HT1080 (cell line): ENCODE measurements around the gene HELZ. TPM values are rescaled to one million over a fixed set of nuclear protein-coding genes. Genes with fewer than 3 reads are reported as not detected.
"Not testable (repeated sequence)": the region's sequence is repeated elsewhere in the genome, so short reads cannot be mapped to it uniquely, and the experiment has no call there.

Experiments used
- DNase-seq: peaks from one replicate; pipeline ENCODE4 v3.0.0-alpha.2; 2015; ENCODE audit warnings: low read depth
- total RNA-seq: library from RNA; depleted of rRNA; stranded (reverse); fragments of >200 nt; shearing (Covaris generic); gene quantifications from 2 replicates; pipeline ENCODE4 v1.2.3, GENCODE V29; 2014

Gene HELZ
- total RNA-seq, 1 experiment from 2014 or later, result 15.1 TPM

DNA sequence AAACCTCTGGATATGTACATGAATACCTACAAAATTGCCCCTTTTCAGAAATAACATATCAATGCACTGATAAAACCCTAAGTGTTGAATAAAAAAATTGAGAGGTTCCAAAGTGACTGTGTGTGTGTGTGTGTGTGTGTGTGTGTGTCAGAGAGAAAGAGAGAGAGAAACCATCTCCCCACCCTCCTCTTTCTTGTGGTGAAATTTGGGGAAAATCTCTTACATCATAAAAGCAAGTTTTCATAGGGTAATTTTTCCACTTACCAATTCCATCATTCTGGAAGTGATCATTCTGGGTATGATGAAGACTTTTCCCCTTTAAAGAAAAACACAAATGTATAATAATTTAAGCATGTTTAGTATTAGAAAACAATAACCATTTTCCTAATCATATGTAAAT, 121.3 kb downstream of the HELZ start:
- no peak for DNase-seq

- DNase-seq, result no peak
Measured at GRCh38 chr17:67121316-67121891, 123.6 kb downstream of the HELZ start.

DNA sequence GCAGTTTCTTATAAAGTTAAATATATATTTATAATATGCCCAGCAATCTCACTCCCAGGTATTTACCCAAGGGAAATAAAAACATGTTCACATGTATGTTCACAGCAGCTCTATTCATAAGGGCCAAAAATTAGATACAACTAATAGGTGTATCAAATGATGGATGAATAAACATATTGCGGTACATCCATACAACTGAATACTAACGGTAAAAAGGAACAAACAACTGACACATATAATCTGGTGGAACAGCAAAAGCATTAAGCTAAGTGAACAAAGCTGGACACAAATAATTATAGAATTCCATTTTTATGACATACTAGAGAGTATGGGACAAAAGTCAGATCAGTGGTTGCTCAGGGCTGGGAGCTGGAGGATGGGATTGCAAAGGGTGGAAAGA, 125.9 kb downstream of the HELZ start:
- no peak for DNase-seq

DNA sequence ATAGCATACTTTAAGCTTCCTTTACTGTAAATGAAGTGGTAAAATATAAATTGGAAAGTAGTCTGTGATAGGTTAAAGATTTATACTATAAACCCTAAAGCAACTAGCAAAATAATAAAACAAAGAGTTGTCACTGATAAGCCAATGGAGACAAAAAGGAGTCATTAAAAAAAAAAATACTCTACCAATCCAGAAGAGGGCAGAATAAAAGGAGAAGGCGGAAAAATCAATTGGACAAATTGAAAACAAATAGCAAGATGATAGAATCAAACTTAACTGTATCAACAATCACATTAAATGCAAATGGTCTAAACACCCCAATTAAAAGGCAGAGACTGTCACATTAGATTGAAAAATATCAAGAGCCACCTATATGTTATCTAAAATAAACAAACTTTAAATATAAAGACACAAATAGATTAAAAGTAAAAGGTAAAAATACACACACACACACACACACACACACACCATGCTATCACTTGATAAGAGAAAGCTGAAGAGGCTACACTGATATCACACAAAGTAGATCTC, 128.9 kb downstream of the HELZ start:
- no peak for DNase-seq

DNA sequence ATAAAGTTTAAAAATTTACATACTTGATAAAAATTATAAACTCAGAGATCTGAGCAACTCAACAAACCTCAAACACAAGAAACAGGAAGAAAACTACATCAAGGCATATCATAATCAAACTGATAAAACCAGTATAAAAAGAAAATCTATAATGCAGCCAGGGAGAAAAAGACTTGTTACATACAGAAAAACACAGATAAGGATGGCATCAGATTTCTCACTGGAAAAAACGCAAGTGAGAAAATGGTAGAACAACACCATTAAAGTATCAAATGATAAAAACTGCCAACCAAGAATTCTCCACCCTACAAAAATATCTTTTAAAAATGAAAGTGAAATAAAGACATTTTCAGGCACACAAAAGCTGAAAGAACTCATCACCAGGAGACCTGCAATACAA, 129.6 kb downstream of the HELZ start:
- no peak for DNase-seq

DNA sequence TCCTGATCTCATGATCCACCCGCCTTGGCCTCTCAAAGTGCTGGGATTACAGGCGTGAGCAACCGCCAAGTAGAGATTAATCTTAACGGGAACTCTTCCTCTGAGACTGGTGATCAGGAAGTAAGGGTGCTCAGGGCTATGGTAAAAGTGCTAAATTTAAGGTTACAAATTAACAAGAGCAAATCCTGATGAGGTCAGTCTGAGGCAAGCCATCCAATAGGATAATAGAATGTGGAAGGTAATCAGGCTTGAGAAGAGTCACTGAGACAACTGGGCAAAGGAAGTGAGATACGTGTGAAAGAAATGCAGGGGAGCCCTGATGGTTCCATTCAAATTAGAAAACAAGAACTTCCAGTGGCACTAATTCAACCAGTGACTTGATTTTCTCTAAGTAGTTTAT, 131.5 kb downstream of the HELZ start:
- DNase-seq, result no peak

DNA sequence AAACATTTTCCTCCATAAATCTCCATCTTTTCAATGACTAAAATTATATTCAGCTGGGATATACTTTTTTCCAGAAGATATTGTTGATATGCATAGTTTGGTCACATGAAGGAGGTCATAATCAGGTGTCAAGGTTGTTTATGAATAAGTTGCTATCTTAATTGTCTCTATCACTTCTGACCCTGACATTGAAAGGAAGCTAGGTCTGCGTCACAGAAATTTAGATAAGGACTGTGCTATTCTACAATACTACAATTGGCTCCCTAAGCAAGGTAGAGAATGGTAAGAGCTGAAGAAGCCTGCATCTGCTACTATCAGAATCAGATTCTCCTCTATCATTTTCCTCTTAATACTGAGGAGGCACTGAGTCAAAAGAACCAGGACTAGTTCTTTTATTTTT, 133.2 kb downstream of the HELZ start:
- DNase-seq, result no peak

DNA sequence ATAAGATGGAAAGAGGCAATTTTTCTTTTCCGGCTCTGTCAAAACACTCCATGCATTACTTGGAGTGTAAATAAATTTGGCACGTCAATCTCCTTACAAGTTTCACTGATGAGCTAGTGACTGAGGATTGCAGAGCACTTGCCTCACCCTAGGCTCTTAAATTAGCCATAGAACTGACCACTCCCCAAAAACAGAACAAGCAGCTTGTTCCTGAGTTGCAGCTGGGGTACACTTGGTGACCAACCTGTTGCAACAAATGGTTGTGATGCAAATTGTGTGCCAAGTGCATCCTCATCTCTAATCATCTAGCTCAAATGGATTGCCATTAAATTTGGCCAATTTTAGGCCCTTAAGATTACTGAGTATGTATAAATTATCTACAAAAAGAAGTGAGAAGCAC, 133.7 kb downstream of the HELZ start:
- no peak for DNase-seq

DNA sequence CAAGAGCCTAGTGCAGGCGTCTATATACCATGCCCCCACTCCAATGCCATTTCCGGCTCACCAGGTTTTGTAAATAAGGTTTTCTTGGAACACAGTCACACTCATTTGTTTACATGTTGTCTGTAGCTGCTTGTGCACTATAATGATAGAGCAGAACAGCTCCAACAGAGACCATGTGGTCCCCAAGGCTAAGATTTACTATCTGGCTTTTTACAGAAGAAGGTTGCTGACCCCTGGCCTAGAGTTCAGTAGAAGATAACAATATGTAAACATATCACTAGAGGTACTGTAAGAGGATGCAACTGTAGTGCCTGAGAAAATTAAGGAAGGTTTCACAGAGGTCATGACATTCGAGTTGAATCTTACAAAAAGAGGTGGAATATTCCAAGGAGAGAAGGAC, 134.4 kb downstream of the HELZ start:
- DNase-seq, result no peak

GRCh38 chr17:67109111-67109510, 135.9 kb downstream of the HELZ start:
- DNase-seq, result no peak

- no peak for DNase-seq
Measured at GRCh38 chr17:67107811-67108775, 136.9 kb downstream of the HELZ start.

DNA sequence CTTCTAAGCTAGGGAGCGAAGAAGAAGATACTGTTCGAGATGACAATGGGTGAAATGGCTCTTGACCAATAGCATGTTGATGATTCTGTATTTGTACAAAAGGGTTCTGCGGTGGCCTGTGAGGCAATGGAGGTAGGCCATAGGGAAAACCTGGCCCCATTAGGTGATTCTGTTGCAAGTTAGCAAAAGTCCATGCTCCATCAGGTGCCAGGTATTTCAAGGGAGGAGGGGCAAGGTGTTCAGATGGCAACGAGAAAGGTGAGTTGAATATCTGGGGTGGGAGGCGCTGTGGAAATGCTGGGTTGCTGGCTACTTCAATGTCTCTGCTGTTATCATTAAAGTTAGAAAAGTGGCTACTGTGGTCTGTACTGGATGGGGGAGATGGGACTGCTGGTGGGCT, 137.8 kb downstream of the HELZ start:
- no peak for DNase-seq

GRCh38 chr17:67105213-67105612, 139.8 kb downstream of the HELZ start:
- no peak for DNase-seq

DNA sequence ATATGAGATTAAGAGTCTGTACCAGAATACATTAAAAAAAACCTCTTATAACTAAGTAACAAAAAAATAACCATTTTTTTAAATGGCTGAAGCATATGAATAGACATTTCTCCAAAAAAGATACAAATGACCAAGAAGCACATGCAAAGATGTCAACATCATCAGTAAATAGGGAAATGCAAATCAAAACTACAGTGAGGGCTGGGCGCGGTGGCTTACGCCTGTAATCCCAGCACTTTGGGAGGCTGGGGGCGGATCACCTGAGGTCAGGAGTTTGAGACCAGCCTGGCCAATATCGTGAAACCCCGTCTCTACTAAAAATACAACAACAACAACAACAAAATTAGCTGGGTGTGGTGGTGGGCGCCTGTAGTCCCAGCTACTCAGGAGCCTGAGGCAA, 140.4 kb downstream of the HELZ start:
- not testable (repeated sequence) for DNase-seq

DNA sequence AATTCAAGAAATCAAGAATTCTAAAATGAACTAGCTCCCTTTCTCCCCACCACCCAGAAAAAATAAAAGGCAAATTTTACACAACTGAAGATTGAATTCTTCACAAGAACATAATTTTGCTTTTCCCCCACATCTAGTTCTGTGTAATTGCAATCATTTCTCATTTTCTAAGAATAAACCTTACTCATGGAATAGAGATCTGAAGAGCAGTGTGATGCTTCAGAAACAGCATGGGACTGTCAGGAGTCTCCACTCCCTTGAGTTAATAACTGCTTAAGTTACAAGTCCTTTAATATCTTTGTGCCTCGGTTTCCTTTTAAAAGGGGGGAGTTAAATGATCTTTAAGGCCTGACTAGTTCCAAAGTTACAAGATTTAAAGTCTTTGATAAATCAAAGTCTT, 147.0 kb downstream of the HELZ start:
- DNase-seq, result no peak

- no peak for DNase-seq
Measured at GRCh38 chr17:67096609-67097008, 148.4 kb downstream of the HELZ start.

DNA sequence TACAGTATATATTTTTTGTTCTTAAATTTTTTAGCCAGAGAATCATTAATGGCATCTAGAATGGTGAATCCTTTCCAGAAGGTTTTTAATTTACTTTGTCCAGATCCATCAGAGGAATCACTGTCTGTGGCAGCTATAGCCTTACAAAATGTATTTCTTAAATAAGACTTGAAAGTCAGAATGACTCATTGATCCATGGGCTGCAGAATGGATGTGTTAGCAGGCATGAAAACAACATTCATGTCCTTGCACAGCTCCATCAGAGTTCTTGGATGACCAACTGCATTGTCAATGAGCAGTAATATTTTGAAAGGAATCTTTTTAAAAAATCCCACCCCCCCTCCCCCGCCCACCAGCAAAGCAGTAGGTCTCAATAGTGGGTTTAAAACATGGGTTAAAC, 149.2 kb downstream of the HELZ start:
- peak; percentile 32 for DNase-seq

DNA sequence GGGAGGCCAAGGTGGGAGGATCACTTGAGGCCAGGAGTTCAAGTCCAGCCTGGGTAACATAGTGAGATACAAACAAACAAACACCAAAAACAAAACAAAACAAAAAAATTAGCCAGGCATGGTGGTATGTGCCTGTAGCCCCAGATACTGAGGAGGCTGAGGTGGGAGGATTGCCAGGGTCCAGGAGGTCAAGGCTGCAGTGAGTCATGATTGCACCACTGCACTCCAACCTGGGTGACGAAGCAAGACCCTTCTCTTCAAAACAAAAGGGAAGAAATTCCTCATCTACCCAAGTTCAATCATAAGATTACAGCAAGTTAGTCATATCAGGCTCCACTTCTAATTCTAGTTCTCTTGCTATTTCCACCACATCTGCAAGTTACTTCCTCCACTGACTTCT, 149.7 kb downstream of the HELZ start:
- DNase-seq, result peak; percentile 83

DNA sequence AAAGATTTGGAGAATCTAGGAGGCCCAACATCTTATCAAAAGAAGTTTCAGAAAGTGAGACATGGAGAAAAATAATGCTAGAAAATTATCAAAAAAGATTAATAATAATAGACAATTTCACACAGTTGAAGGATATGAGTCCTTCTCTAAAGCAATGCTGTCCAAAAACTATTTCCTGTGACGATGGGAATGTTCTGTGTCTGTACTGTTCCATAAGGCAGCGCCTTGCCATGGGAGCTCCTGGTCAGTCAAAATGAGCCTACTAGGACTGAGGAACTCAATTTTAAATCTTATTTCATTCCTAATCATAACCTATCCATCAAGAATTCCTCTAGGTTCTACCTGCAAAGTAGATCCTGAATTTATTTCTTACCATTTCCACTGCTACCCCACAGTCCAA, 151.6 kb downstream of the HELZ start:
- no peak for DNase-seq

GRCh38 chr17:67092710-67093109, 152.3 kb downstream of the HELZ start:
- DNase-seq, result not testable (repeated sequence)

DNA sequence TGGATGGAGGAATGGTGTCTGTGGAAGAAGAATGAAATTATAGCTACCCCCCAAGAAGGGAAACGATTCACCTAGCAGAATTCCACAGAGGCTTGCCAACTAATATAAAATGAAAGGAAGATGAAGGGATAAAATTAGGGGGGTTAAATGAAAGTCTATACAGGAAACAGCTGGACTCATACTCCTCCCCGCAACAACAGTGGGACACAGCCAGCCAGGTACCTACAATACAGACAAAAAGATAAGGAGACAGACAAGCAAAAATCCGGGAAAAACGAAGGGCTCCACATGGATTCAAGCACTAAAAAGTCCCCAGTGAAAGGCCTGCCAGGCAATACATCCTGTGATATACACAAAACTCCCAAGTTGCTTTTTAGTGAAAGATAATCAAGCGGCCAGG, 152.7 kb downstream of the HELZ start:
- no peak for DNase-seq

DNA sequence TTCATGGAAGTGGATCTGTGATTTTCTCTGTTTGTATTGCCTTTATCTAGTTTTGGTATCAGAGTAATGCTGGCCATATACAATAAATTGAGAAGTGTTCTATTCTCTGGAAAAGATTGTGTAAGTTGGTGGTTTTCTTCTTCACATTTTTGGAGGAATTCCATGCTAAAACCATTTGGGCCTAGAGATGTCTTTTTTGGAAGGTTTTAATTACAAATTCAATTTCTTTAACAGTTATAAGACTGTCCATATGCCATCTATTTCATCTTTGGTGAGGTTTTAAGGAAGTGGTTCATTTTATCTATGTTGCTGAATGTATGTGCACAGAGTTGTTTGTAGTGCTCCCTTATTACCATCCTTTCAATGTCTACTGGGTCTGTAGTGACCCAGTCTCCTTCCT, 154.7 kb downstream of the HELZ start:
- DNase-seq, result no peak

- DNase-seq, result no peak
Measured at GRCh38 chr17:67088639-67089038, 156.4 kb downstream of the HELZ start.
